B cell (primary cell): ENCODE results near the gene DHX57. TPM values are rescaled to one million over a fixed set of nuclear protein-coding genes. Genes with fewer than 3 reads are reported as not detected.

Experiments used
- ATAC-seq: fragments of 200-7000 bp; cut with Tn5 transposase; one replicate; pipeline ENCODE4 v1.10.0; 2021; ENCODE audit warnings: low read depth, mild to moderate bottlenecking, moderate number of reproducible peaks, moderate library complexity
- CTCF ChIA-PET: fragments of 350-600 bp; sonication (Branson Sonifier 250); formaldehyde crosslinking; loops from one replicate; lab custom pipeline; 2021; ENCODE audit warnings: antibody characterized with exemption, inconsistent platforms; lab: Charles Lee
- POLR2A ChIA-PET: fragments of 350-600 bp; sonication (Branson Sonifier 250); formaldehyde crosslinking; loops from one replicate; lab custom pipeline; 2021; ENCODE audit warnings: antibody characterized with exemption; lab: Charles Lee
- DNase-seq: peaks from one replicate; pipeline ENCODE4 v3.0.0; 2013
- H2AFZ ChIP-seq: 2 replicates; pipeline ENCODE4 v1.6.1; 2012; ENCODE audit warnings: mild to moderate bottlenecking, low read depth, low read length; ENCODE audit not compliant: insufficient read depth, poor library complexity, severe bottlenecking
- H3K27ac ChIP-seq, 2 donors: 1 replicate in 1 of 2; 2 replicates in 1 of 2; pipeline ENCODE4 v1.5.1; 2012 to 2013; ENCODE audit warnings: low read length in 2 of 2, mild to moderate bottlenecking in 2 of 2, moderate library complexity in 1 of 2
- H3K27me3 ChIP-seq, 4 experiments: fragments of 200-600 bp in 1 of 4; sonication (generic) in 1 of 4; replicated peaks in 1 of 4; 1 replicate in 2 of 4; 2 replicates in 2 of 4; pipeline versions ENCODE4 v1.6.1 to v1.7.0; 2013 to 2016; ENCODE audit warnings: low read length in 3 of 4, mild to moderate bottlenecking in 2 of 4, mixed read lengths in 1 of 4, moderate library complexity in 1 of 4; ENCODE audit not compliant: insufficient read depth in 4 of 4, control insufficient read depth in 3 of 4; ENCODE audit errors: control extremely low read depth in 1 of 4
- H3K36me3 ChIP-seq, 2 experiments: replicated peaks in 1 of 2; 1 replicate in 1 of 2; 2 replicates in 1 of 2; pipeline versions ENCODE4 v1.6.1 to v1.7.1; 2013; ENCODE audit warnings: low read length in 1 of 2; ENCODE audit not compliant: insufficient read depth in 2 of 2, control insufficient read depth in 1 of 2; ENCODE audit errors: control extremely low read depth in 1 of 2, extremely low read depth in 1 of 2
- H3K4me1 ChIP-seq, 2 donors: fragments of 200-600 bp in 1 of 2; sonication (generic) in 1 of 2; 1 replicate in 1 of 2; 2 replicates in 1 of 2; pipeline versions ENCODE4 v1.5.1 to v1.6.1; 2013 to 2017; ENCODE audit warnings: low read length in 2 of 2; ENCODE audit not compliant: control insufficient read depth in 2 of 2, insufficient read depth in 2 of 2
- H3K4me2 ChIP-seq: replicated peaks from 2 replicates; pipeline ENCODE3; 2012; ENCODE audit warnings: mild to moderate bottlenecking, low read depth, low read length; ENCODE audit not compliant: poor library complexity, severe bottlenecking
- H3K4me3 ChIP-seq, 5 experiments: fragments of 200-600 bp in 1 of 5; sonication (generic) in 1 of 5; 1 replicate in 3 of 5; 2 replicates in 2 of 5; pipeline versions ENCODE4 v1.5.1 to v1.7.0; 2011 to 2016; ENCODE audit warnings: low read length in 4 of 5, mild to moderate bottlenecking in 4 of 5, low read depth in 2 of 5, control low read depth in 1 of 5, moderate library complexity in 1 of 5; ENCODE audit not compliant: insufficient read depth in 1 of 5; ENCODE audit errors: control extremely low read depth in 1 of 5, extremely low read depth in 1 of 5
- H3K79me2 ChIP-seq: fragments of 200-600 bp; sonication (generic); one replicate; pipeline ENCODE4 v1.6.0; 2016; ENCODE audit warnings: low read length; ENCODE audit not compliant: control insufficient read depth, insufficient read depth
- H3K9ac ChIP-seq: fragments of 200-600 bp; sonication (generic); 2 replicates; pipeline ENCODE4 v1.6.1; 2017; ENCODE audit warnings: mild to moderate bottlenecking, low read length, moderate library complexity
- H3K9me3 ChIP-seq, 3 donors: one replicate each; pipeline versions ENCODE4 v1.6.1 to v1.7.1; 2013; ENCODE audit warnings: low read length in 2 of 3; ENCODE audit not compliant: control insufficient read depth in 2 of 3, insufficient read depth in 1 of 3; ENCODE audit errors: control extremely low read depth in 1 of 3
- H4K20me1 ChIP-seq: 2 replicates; pipeline ENCODE4 v1.6.0; 2012; ENCODE audit warnings: mild to moderate bottlenecking, low read length; ENCODE audit not compliant: insufficient read depth, control insufficient read depth, poor library complexity, severe bottlenecking
- H3K27ac Mint-ChIP-seq: one replicate; pipeline ENCODE4 v1.8.0; 2021; ENCODE audit warnings: mixed read lengths
- H3K27me3 Mint-ChIP-seq: one replicate; pipeline ENCODE4 v1.8.0; 2021; ENCODE audit warnings: mixed read lengths
- H3K4me1 Mint-ChIP-seq: one replicate; pipeline ENCODE4 v1.8.0; 2021; ENCODE audit warnings: mixed read lengths
- H3K4me3 Mint-ChIP-seq: one replicate; pipeline ENCODE4 v1.8.0; 2021; ENCODE audit warnings: mixed read lengths
- H3K9me3 Mint-ChIP-seq: one replicate; pipeline ENCODE4 v1.8.0; 2022; ENCODE audit warnings: mixed read lengths; ENCODE audit not compliant: insufficient read depth
- EZH2 ChIP-seq: IDR thresholded peaks from 2 replicates; pipeline ENCODE4 v1.6.1; 2012; ENCODE audit warnings: borderline replicate concordance, low read depth, mild to moderate bottlenecking, moderate library complexity, low read length; ENCODE audit not compliant: insufficient read depth, poor library complexity, severe bottlenecking
- WGBS: methylation state at CpG from one replicate; pipeline ENCODE4 v1.1.5; 2013; ENCODE audit warnings: missing lambda C conversion rate; ENCODE audit not compliant: insufficient coverage; 5-methylcytosine and 5-hydroxymethylcytosine counted together
- intact Hi-C: fragments of 100-400 bp; cut with micrococcal nuclease; formaldehyde crosslinking; loops from one replicate; pipeline ENCODE4 v1.10.0; 2022
- polyA plus RNA-seq: library from polyadenylated mRNA; depleted of rRNA; stranded (reverse); fragments of >200 nt; gene quantifications from 2 replicates; pipeline ENCODE4 v1.2.3, GENCODE V29; 2012
- total RNA-seq, 2 donors: library from RNA; stranded (reverse); fragments of 120-200 nt in 1 of 2; gene quantifications; 1 replicate in 1 of 2; 2 replicates in 1 of 2; pipeline versions ENCODE4 v1.2.3 to v1.2.4, GENCODE V29; 2013 to 2022
- TF ChIP-seq, protein P1 (sequence below): fragments of 200-600 bp; IDR thresholded peaks from one replicate; pipeline ENCODE4 v1.8.0; 2022; ENCODE audit warnings: antibody characterized with exemption, mild to moderate bottlenecking

The DHX57 gene
- total and polyA plus RNA-seq, 2 donors (not counting 1 experiment from before 2014, with no cell fraction given) = 7.7 to 25.0 TPM

DNA sequence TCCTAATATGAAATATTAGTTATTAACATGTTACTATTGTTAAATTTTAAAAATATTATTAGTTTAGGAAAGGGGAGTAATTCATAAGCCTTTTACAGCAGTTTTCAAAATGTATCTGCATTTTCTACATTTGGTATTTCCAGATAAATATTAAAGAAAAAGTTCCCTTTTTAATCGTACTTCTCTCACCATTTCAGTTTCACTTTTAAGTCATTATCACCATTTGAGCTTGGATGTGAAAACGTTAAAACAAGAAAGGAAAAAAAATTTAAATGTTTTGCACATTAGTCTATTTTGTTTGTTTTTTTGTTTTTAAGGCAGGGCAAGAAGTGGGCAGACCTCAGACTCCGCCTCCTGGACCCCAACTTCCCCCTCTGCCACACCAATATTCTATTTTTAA is 121.2 kb downstream of the DHX57 start:
- DNase-seq (no peak), ATAC-seq (no peak)
- intact Hi-C loops = loop anchor here (5.0 kb wide), 1 partner anchor 87 kb away; the partner anchor contains the start of gene GALM
- H2AFZ ChIP-seq = peak overlapping the region; percentile 65
- Mint-ChIP-seq H3K27me3 (no peaks in the 10 kb centered on the region), H3K27ac (no peak overlapping the region), H3K4me1 (peaks cover 24% of the 10 kb centered on the region), H3K4me3 (peak overlapping the region; percentile 79), H3K9me3 (no peaks in the 10 kb centered on the region)
- no peaks in the 10 kb centered on the region for H3K9me3 ChIP-seq
- peaks cover 17 to 24% of the 10 kb centered on the region in 2 donors for H3K4me1 ChIP-seq
- ChIA-PET CTCF (interaction anchor here (0.5 to 1.0 kb wide), 2 partner anchors 25 to 218 kb away, joined by 3 to 5 read pairs; no protein-coding TSS in a partner anchor), POLR2A (interaction anchor here (0.7 kb wide), 2 partner anchors 172 to 297 kb away, joined by 3 to 4 read pairs; no protein-coding TSS in a partner anchor)
- peak overlapping the region; percentile 7 to 61 (median 46) for H3K4me3 ChIP-seq
- H3K36me3 ChIP-seq = peaks cover 2 to 5% of the 10 kb centered on the region in 2 experiments
- no peak for TF ChIP-seq EZH2
- TF ChIP-seq, protein P1, sequence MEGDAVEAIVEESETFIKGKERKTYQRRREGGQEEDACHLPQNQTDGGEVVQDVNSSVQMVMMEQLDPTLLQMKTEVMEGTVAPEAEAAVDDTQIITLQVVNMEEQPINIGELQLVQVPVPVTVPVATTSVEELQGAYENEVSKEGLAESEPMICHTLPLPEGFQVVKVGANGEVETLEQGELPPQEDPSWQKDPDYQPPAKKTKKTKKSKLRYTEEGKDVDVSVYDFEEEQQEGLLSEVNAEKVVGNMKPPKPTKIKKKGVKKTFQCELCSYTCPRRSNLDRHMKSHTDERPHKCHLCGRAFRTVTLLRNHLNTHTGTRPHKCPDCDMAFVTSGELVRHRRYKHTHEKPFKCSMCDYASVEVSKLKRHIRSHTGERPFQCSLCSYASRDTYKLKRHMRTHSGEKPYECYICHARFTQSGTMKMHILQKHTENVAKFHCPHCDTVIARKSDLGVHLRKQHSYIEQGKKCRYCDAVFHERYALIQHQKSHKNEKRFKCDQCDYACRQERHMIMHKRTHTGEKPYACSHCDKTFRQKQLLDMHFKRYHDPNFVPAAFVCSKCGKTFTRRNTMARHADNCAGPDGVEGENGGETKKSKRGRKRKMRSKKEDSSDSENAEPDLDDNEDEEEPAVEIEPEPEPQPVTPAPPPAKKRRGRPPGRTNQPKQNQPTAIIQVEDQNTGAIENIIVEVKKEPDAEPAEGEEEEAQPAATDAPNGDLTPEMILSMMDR = no peak
- H4K20me1 ChIP-seq = peaks cover 7% of the 10 kb centered on the region
- no peaks in the 10 kb centered on the region for H3K27me3 ChIP-seq
- peaks cover 28% of the 10 kb centered on the region for H3K79me2 ChIP-seq
- peak overlapping the region; percentile 60 for H3K9ac ChIP-seq
- peak overlapping the region in 1 of 2 donors; percentile 48 for H3K27ac ChIP-seq
- H3K4me2 ChIP-seq = peak overlapping the region; percentile 69
- no CpG with 5 or more reads among the region's 3 CpGs for WGBS

DNA sequence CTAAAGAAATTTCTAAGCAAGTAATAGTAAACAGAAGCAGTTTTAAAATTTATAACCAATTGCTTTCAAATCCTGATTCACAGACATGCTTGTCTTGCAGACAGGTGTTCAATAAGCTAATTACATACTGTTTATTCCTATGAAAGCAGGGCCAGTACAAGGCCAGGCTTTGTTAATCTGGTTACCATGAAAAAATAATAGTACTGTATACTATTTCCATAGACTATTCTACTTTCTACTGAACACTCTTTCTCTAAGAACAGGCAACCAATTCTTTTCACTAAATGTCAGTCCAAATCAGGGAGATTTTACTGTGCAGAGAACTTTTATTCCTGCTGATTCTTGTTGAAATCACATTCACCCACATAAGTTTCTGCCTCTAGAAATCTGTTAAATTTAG is 121.7 kb downstream of the DHX57 start:
- Histone ChIP-seq H3K9me3 (no peaks in the 10 kb centered on the region), H3K4me1 (peaks cover 20 to 29% of the 10 kb centered on the region in 2 donors), H4K20me1 (peaks cover 11% of the 10 kb centered on the region), H3K79me2 (peaks cover 33% of the 10 kb centered on the region), H3K4me2 (peak overlapping the region; percentile 69), H3K27me3 (no peaks in the 10 kb centered on the region), H3K4me3 (peak overlapping the region in 2 of 5 experiments; percentile 44 to 61), H3K27ac (no peak overlapping the region), H3K36me3 (peaks cover 3 to 9% of the 10 kb centered on the region in 2 experiments), H2AFZ (peak overlapping the region; percentile 65), H3K9ac (no peak overlapping the region)
- intact Hi-C loops = loop anchor here (5.0 kb wide), 1 partner anchor 87 kb away; the partner anchor contains the start of gene GALM
- DNase-seq = no peak
- no peak for ATAC-seq
- Mint-ChIP-seq H3K27ac (no peak overlapping the region), H3K4me1 (peaks cover 27% of the 10 kb centered on the region), H3K27me3 (no peaks in the 10 kb centered on the region), H3K9me3 (no peaks in the 10 kb centered on the region), H3K4me3 (peak overlapping the region; percentile 41)
- ChIA-PET POLR2A (interaction anchor here (0.7 kb wide), 2 partner anchors 172 to 297 kb away, joined by 3 to 4 read pairs; no protein-coding TSS in a partner anchor), CTCF (interaction anchor here (1.0 kb wide), 1 partner anchor 217 kb away, joined by 5 read pairs; no protein-coding TSS in a partner anchor)
- TF ChIP-seq, protein P1 = no peak
- TF ChIP-seq EZH2 = no peak
